Parathyroid adenoma (tissue), 2 donors: Measurements from ENCODE around the gene HAUS6.

Source experiments
- H2AFZ ChIP-seq: fragments of 300-600 bp; sonication (generic); one replicate; pipeline ENCODE4 v1.7.0; 2017; ENCODE audit warnings: antibody characterized with exemption, mild to moderate bottlenecking
- H3K27ac ChIP-seq: fragments of 300-600 bp; sonication (generic); one replicate; pipeline ENCODE4 v1.7.0; 2017
- H3K27me3 ChIP-seq: fragments of 300-600 bp; sonication (generic); one replicate; pipeline ENCODE4 v1.7.0; 2017; ENCODE audit warnings: low read length; ENCODE audit not compliant: control insufficient read depth, insufficient read depth
- H3K36me3 ChIP-seq: fragments of 300-600 bp; sonication (generic); one replicate; pipeline ENCODE4 v1.7.0; 2017; ENCODE audit warnings: low read length; ENCODE audit not compliant: control insufficient read depth, insufficient read depth
- H3K4me1 ChIP-seq: fragments of 300-600 bp; sonication (generic); one replicate; pipeline ENCODE4 v1.7.0; 2017; ENCODE audit warnings: control low read depth
- H3K4me2 ChIP-seq: fragments of 300-600 bp; sonication (generic); one replicate; pipeline ENCODE4 v1.7.0; 2017; ENCODE audit warnings: low read length
- H3K4me3 ChIP-seq: fragments of 300-600 bp; sonication (generic); one replicate; pipeline ENCODE4 v1.7.0; 2017; ENCODE audit warnings: low read depth, low read length
- H3K79me2 ChIP-seq: fragments of 300-600 bp; sonication (generic); one replicate; pipeline ENCODE4 v1.7.0; 2017; ENCODE audit warnings: control low read depth
- H3K9ac ChIP-seq: fragments of 300-600 bp; sonication (generic); one replicate; pipeline ENCODE4 v1.7.0; 2017; ENCODE audit warnings: mild to moderate bottlenecking
- H3K9me3 ChIP-seq: fragments of 300-600 bp; sonication (generic); one replicate; pipeline ENCODE4 v1.7.0; 2017; ENCODE audit warnings: low read length; ENCODE audit not compliant: control insufficient read depth
- CTCF ChIP-seq: fragments of 300-600 bp; sonication (generic); IDR thresholded peaks from one replicate; pipeline ENCODE4 v1.7.0; 2017; ENCODE audit warnings: antibody characterized with exemption, mild to moderate bottlenecking
- donor health status: primary hyperparathyroidism.

HAUS6 gene

DNA sequence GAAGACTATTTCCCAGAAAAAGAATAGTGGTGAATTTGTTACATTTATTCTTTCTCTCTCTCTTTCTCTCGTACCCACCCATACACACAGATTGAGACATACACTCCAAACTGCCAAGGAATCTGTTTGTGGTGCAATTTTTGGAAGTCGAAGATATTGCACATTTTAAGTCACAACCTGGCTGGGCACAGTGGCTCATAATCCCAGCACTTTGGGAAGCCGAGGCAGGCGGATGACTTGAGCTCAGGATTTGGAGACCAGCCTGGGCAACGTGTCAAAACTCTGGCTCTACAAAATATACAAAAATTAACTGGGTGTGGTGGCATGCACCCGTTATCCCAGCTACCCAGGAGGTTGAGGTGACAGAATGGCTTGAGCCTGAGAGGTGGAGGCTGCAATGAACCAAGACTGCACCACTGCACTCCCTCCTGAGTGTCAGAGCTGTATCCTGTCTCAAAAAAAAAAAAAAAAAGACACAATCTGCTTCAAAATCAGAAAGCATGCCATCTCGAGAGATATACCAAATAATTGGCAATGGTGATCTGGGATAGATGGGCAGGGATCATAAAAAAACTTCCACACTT lies 43.8 kb upstream of the HAUS6 start:
- Histone ChIP-seq H3K27me3 (no peaks in the 10 kb centered on the region), H3K79me2 (no peaks in the 10 kb centered on the region), H3K36me3 (no peaks in the 10 kb centered on the region), H3K9me3 (no peaks in the 10 kb centered on the region), H3K27ac (no peak overlapping the region), H2AFZ (no peak overlapping the region), H3K9ac (no peak overlapping the region), H3K4me3 (no peak overlapping the region), H3K4me2 (no peak overlapping the region), H3K4me1 (no peaks in the 10 kb centered on the region)
- no peak for TF ChIP-seq CTCF

GRCh38 chr9:19145881-19146280 lies 43.2 kb upstream of the HAUS6 start:
- H3K27me3 ChIP-seq, result no peaks in the 10 kb centered on the region
- H3K4me1 ChIP-seq, result no peaks in the 10 kb centered on the region
- H3K4me3 ChIP-seq, result no peak overlapping the region
- no peaks in the 10 kb centered on the region for H3K79me2 ChIP-seq
- H2AFZ ChIP-seq, result no peak overlapping the region
- H3K9ac ChIP-seq, result no peak overlapping the region
- H3K36me3 ChIP-seq, result no peaks in the 10 kb centered on the region
- no peaks in the 10 kb centered on the region for H3K9me3 ChIP-seq
- no peak overlapping the region for H3K27ac ChIP-seq
- no peak for TF ChIP-seq CTCF
- H3K4me2 ChIP-seq, result no peak overlapping the region

DNA sequence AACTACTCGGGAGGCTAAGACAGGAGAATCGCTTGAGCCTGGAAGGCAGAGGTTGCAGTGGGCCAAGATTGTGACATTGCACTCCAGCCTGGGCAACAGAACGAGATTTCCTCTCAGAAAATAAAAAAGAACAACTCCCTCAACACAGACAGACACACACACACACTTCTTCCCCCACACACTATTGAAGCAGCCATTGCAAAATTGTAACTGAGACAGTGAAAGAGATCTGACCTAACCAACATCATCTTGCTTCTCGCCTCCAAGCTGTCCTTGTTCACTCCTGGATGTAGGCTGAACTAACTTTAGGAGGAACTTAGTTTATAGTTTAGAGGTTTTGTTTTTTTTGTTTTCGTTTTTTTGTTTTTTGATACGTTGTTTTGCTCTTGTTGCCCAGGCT lies 37.6 kb upstream of the HAUS6 start:
- no peak overlapping the region for H2AFZ ChIP-seq
- H3K36me3 ChIP-seq, result no peaks in the 10 kb centered on the region
- H3K79me2 ChIP-seq, result no peaks in the 10 kb centered on the region
- H3K4me3 ChIP-seq, result no peak overlapping the region
- no peak for TF ChIP-seq CTCF
- no peaks in the 10 kb centered on the region for H3K9me3 ChIP-seq
- H3K27ac ChIP-seq, result no peak overlapping the region
- no peak overlapping the region for H3K9ac ChIP-seq
- no peaks in the 10 kb centered on the region for H3K4me1 ChIP-seq
- H3K27me3 ChIP-seq, result no peaks in the 10 kb centered on the region
- H3K4me2 ChIP-seq, result no peak overlapping the region

DNA sequence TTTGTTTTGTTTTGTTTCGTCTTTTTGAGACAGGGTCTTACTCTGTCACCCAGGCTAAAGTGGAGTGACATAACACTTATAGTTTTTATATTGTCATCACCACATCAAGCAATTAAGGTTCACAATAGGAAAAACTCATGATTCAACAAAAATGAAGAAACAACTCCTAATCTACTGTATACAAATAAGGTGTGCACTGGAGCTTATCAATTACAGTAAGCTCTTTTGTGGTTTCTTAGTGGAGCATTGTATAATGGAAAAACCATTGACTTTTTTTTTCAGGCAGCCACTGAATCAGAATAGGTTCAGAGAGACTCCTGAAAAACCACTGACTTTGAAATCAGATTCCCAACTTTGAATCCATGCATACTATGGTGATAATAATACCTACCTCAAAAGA lies 35.4 kb upstream of the HAUS6 start:
- H3K4me3 ChIP-seq, result no peak overlapping the region
- no peaks in the 10 kb centered on the region for H3K9me3 ChIP-seq
- H3K4me1 ChIP-seq, result no peaks in the 10 kb centered on the region
- no peaks in the 10 kb centered on the region for H3K36me3 ChIP-seq
- H2AFZ ChIP-seq, result no peak overlapping the region
- no peak for TF ChIP-seq CTCF
- no peaks in the 10 kb centered on the region for H3K27me3 ChIP-seq
- H3K9ac ChIP-seq, result no peak overlapping the region
- H3K4me2 ChIP-seq, result no peak overlapping the region
- H3K79me2 ChIP-seq, result no peaks in the 10 kb centered on the region
- no peak overlapping the region for H3K27ac ChIP-seq

DNA sequence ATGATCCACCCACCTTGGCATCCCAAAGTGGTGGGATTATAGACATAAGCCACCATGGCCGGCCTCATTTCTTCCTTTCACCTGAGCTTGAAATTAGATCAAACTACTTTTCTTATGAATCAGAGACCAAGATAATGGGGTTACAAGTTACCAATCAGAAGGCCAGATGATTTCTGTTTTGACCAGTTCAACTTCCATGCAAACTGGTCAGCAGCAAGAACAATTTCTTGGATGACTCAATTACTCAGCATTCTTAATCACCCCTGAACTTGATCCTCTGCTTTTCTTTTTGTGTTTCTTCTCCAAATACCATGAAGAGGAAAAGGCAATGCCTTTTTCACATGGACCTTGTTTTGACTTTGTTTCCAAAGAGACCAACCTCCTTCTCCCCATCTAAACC lies 34.6 kb upstream of the HAUS6 start:
- no peak overlapping the region for H3K9ac ChIP-seq
- H3K4me3 ChIP-seq, result no peak overlapping the region
- H3K9me3 ChIP-seq, result no peaks in the 10 kb centered on the region
- no peak overlapping the region for H3K4me2 ChIP-seq
- no peak for TF ChIP-seq CTCF
- H3K36me3 ChIP-seq, result no peaks in the 10 kb centered on the region
- H2AFZ ChIP-seq, result no peak overlapping the region
- no peaks in the 10 kb centered on the region for H3K79me2 ChIP-seq
- no peaks in the 10 kb centered on the region for H3K27me3 ChIP-seq
- no peak overlapping the region for H3K27ac ChIP-seq
- H3K4me1 ChIP-seq, result no peaks in the 10 kb centered on the region
